NCI-H1092 treated with DMSO at 0.1 percent for 48 hours (cell line): ENCODE results near the gene SNU13.
"Not testable (repeated sequence)": the region's sequence is repeated elsewhere in the genome, so short reads cannot be mapped to it uniquely, and the experiment has no call there.

ENCODE experiments used
- DNase-seq: peaks from one replicate; lab custom pipeline; 2025; lab: John Stamatoyannopoulos, UW

The SNU13 gene

GRCh38 chr22:41681616-41682015, 7.1 kb downstream of the SNU13 start:
- DNase-seq, result no peak

GRCh38 chr22:41676134-41676533, 12.5 kb downstream of the SNU13 start:
- no peak for DNase-seq

DNA sequence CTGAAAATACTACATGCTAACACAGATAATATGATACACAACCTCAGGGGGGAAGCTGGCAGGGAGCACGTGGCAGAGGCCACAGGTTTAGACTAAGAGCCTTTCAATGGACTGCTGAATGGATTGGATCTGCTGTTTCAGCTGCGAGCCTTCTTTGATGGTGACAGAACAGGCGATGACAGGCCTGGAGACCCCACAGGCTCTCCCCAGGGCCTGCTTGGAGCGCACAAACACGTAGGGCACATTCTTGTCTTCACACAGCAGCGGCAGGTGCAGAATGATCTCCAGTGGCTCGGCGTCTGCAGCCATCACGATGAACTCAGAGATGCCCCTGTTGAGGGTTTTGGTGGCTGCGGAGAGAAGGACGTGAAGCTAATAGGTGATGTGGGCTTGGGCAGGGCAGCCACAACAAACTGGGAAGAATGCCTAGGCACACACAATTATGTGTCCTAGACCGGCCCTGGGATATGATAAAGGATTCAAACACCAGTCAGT, 13.8 kb downstream of the SNU13 start:
- no peak for DNase-seq

DNA sequence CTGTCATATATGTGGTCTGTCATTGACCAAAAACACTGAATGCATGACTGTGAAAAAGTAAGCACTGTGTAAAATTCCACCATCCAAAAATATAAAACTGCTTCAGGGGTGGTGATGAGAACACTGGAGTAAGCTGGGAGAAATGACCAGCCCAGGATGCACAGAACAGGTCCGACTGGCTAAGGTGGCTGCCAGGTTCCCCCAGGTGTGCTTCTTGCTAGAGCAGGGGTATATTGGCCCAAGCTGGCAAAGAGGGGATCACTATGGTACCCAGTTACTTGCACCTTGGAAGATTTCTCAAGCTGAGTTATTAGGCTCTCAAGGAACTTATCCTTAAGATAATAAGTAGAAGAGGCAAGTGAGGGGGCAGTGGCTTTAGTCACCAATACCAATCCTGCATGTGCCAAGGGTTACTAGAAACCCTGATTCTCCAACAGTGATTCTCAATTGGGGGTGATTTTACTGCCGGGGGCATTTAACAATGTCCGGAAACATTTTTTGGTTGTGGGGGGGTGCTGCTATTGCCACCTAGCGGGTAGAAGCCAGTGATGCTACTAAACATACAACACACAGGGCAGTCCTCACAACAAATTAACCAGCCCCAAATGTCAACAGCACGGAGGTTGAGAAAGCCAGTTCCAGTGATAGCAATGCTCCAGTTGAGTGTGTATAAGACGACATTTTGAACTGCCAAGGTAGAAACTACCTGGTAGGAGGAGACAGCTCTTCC, 15.7 kb downstream of the SNU13 start:
- no peak for DNase-seq

DNA sequence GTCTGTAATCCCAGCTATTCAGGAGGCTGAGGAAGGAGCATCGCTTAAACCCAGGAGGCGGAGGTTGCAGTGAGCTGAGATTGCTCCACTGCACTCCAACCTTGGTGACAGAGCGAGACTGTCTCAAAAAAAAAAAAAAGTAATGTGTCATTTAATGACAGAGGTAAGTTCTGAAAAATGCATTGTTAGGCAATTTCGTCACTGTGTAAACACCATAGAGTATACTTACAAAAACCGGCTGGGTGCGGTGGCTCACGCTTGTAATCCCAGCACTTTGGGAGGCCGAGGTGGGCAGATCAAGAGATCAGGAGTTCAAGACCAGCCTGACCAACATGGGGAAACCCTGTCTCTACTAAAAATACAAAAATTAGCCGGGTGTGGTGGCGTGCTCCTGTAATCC, 16.6 kb downstream of the SNU13 start:
- not testable (repeated sequence) for DNase-seq

- DNase-seq, result no peak
Measured at GRCh38 chr22:41668971-41669911, 19.4 kb downstream of the SNU13 start.

- no peak for DNase-seq
Measured at GRCh38 chr22:41664951-41665350, 23.7 kb downstream of the SNU13 start.

DNA sequence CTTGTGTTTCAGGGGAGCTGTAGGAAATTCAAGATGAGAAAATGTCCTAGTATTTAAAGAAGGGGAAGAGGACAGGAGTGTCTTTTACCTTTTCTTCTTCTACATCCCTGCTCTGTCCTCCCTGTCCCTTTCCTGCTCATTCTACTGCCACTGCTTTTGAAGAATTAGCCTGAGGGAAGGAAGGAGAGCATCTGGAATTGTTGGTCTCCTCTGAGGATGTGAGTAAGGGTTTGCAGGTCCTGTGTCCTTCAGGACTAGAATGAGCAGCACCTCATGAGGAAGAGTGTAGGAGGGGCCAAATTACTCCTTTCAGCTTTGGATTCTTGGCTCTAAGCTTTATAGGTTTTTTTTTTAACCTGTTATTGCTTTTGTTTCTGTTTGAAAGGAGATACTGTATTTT, 24.2 kb downstream of the SNU13 start:
- no peak for DNase-seq

GRCh38 chr22:41663594-41663993, 25.1 kb downstream of the SNU13 start:
- not testable (repeated sequence) for DNase-seq

DNA sequence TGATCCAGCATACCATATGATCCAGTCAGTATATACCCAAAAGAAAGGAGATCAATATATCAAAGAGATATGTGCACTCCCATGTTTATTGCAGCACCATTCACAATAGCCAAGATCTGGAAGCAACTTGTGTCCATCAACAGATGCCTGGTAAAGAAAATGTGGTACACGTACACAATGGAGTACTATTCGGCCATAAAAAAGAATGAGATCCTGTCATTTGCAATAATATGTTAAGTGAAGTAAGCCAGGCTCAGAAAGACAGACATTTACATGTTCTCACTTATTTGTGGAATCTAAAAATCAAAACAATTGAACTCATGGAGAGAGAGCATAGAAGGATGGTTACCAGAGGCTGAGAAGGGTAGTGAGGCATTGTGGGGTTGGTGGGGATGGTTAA, 27.0 kb downstream of the SNU13 start:
- DNase-seq, result no peak

DNA sequence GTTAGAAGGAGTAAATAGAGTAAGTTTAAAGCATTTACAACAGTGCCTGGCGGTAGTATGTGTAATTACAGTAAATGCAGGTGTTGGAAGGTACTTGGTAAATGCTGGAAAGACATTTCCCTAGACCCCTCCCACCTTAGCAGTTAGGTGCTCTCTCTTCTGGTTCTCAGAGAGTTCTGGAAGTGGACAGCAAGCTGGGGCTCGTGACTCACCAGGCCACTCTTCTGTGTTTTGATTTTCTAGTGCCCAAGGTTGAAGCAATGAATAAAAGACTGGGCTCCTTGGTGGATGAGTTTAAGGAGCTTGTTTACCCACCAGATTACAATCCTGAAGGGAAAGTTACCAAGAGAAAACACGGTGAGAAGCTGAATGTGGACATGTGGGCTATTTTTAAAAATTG, 27.6 kb downstream of the SNU13 start:
- no peak for DNase-seq

GRCh38 chr22:41660416-41660815, 28.3 kb downstream of the SNU13 start:
- DNase-seq, result no peak

GRCh38 chr22:41659941-41660340, 28.7 kb downstream of the SNU13 start:
- no peak for DNase-seq

DNA sequence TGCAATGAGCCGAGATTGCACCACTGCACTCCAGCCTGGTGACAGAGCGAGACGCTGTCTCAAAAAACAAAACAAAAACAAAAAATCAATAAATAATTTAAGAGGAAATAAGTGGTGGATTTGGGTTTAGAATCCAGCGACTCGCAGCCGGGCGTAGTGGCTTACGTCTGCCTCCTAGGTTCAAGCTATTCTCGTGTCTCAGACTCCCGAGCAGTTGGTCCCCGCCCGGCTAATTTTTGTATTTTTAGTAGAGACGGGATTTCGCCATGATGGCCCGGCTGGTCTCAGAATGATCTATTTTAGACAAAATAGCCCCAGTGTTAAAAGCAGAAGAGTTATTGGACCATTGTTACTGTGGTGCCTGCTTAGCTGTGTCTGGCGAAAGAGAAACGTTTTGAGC, 29.8 kb downstream of the SNU13 start:
- no peak for DNase-seq

DNA sequence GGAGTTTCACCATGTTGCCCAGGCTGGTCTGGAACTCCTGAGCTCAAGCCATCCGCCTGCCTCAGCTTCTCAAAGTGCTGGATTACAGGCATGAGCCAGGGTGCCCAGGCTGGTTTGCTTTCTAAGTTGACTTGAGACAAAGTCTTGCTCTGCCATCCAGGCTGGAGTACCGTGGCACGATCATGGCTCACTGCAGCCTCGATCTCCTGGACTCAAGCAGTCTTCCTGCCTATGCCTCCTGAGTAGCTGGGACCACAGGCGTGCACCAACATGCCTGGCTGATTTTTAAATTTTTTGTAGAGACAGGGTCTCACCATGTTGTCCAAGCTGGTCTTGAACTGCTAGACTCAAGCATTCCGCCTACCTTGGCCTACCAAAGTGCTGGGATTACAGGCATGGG, 31.0 kb downstream of the SNU13 start:
- no peak for DNase-seq

GRCh38 chr22:41656556-41656955, 32.1 kb downstream of the SNU13 start:
- DNase-seq, result no peak

GRCh38 chr22:41654322-41654721, 34.3 kb downstream of the SNU13 start:
- no peak for DNase-seq

GRCh38 chr22:41650821-41651220, 37.8 kb downstream of the SNU13 start:
- no peak for DNase-seq

- no peak for DNase-seq
Measured at GRCh38 chr22:41650229-41650628, 38.4 kb downstream of the SNU13 start.

DNA sequence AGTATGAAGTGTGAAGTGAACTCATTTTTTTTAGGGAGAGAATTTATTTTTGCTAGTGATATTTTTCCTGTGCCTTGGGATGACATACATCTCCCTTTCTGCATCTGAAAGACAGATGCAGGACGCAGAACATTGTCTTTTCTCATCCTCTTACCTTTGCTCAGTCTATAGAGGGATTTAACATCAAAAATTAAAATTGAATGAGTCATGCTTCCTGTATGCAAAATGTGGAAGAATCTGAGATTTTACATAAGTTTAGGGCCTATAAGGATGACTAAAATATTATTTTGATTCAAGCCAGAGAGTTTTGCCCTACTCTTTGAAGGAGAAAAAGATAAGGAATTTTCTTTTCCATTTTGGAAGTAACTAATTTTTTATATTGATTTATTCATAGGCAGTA, 40.2 kb downstream of the SNU13 start:
- no peak for DNase-seq

GRCh38 chr22:41647771-41648170, 40.9 kb downstream of the SNU13 start:
- DNase-seq, result no peak

- DNase-seq, result no peak
Measured at GRCh38 chr22:41642331-41643110, 46.1 kb downstream of the SNU13 start.
